H1 (cell line): Measurements from ENCODE around the gene STYXL1.

Experiments
- BCL11A ChIP-seq, 2 experiments: IDR thresholded peaks; one replicate each; pipeline ENCODE4 v1.6.1; 2011; ENCODE audit warnings: low read depth in 2 of 2, low read length in 2 of 2, mild to moderate bottlenecking in 2 of 2
- NRF1 ChIP-seq: IDR thresholded peaks from 2 replicates; pipeline ENCODE4 v1.6.1; 2011; ENCODE audit warnings: mild to moderate bottlenecking, low read depth, low read length, improper control_type of control experiment
- TAF1 ChIP-seq: IDR thresholded peaks from 2 replicates; pipeline ENCODE4 v1.6.1; 2011; ENCODE audit warnings: mild to moderate bottlenecking, low read depth, low read length
- TF ChIP-seq, protein P1 (sequence below): IDR thresholded peaks from 2 replicates; pipeline ENCODE4 v1.6.1; 2011; ENCODE audit warnings: low read depth, mild to moderate bottlenecking, low read length; ENCODE audit not compliant: insufficient read depth
- TF ChIP-seq, protein P2 (sequence below), 3 experiments: IDR thresholded peaks; 1 replicate in 2 of 3; 2 replicates in 1 of 3; pipeline versions ENCODE4 v1.5.1 to v1.6.1; 2011; ENCODE audit warnings: low read length in 3 of 3, mild to moderate bottlenecking in 3 of 3, inconsistent platforms in 2 of 3, low read depth in 1 of 3, moderate library complexity in 1 of 3; ENCODE audit not compliant: insufficient read depth in 1 of 3; ENCODE audit errors: control extremely low read depth in 1 of 3

DNA sequence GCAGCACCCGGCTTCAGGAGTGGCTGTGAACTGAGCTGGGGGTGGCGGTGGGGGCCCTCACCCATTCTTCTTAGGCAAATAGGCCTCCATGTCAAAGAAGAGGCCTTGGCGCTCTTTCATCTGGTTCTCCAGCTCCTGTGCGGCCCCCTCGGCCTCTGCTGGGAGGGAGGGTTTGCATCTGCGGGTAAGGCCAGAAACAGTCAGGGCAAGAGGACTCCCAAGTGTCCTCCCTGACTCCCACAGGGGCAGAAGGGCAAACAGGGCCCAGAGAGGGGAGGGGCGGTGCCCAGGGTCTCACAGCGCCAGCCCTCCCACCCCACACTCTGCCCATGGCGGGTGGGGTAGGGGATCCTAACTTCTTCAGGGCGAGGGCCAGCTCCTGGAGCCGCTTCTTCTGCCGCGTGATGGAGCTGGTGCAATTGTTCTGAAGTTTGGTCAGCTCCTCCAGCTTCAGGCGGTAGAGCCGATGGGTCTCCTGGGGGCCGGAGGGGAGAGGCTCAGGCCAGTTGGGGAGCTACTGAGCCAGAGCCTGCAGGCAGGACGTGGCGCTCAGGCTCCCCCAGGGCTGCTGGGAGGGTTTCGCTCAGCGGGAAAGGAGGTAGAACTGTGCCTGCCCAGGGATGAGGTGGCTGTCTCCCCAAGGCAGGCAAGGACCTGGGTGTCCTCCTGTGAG is 55.6 kb downstream of the STYXL1 start:
- TF ChIP-seq NRF1, result no peak
- TF ChIP-seq, protein P1, sequence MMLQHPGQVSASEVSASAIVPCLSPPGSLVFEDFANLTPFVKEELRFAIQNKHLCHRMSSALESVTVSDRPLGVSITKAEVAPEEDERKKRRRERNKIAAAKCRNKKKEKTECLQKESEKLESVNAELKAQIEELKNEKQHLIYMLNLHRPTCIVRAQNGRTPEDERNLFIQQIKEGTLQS, result no peak
- no peak for TF ChIP-seq BCL11A (IDR thresholded peaks at IDR 0.05; ENCODE audit: low read depth in 2 of 2, low read length in 2 of 2)
- TF ChIP-seq, protein P2, sequence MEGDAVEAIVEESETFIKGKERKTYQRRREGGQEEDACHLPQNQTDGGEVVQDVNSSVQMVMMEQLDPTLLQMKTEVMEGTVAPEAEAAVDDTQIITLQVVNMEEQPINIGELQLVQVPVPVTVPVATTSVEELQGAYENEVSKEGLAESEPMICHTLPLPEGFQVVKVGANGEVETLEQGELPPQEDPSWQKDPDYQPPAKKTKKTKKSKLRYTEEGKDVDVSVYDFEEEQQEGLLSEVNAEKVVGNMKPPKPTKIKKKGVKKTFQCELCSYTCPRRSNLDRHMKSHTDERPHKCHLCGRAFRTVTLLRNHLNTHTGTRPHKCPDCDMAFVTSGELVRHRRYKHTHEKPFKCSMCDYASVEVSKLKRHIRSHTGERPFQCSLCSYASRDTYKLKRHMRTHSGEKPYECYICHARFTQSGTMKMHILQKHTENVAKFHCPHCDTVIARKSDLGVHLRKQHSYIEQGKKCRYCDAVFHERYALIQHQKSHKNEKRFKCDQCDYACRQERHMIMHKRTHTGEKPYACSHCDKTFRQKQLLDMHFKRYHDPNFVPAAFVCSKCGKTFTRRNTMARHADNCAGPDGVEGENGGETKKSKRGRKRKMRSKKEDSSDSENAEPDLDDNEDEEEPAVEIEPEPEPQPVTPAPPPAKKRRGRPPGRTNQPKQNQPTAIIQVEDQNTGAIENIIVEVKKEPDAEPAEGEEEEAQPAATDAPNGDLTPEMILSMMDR (IDR thresholded peaks at IDR 0.05; ENCODE audit: control extremely low read depth in 1 of 3, insufficient read depth in 1 of 3, low read depth in 1 of 3, low read length in 3 of 3), result no peak
- no peak for TF ChIP-seq TAF1
